GM12878 (cell line): ENCODE results near the gene CPSF6. TPM values are rescaled to one million over a fixed set of nuclear protein-coding genes. Genes with fewer than 3 reads are reported as not detected.
"Not testable (repeated sequence)": the region's sequence is repeated elsewhere in the genome, so short reads cannot be mapped to it uniquely, and the experiment has no call there.

Experiments
- ATAC-seq: fragments of 200-7000 bp; cut with Tn5 transposase; 3 replicates; pipeline ENCODE4 v1.9.1; 2020; ENCODE audit warnings: mild to moderate bottlenecking, moderate library complexity
- BruUV-seq: library from RNA; stranded (reverse); fragments of 400-500 nt; replicated peaks from 2 replicates; lab custom pipeline; 2021; lab: Mats Ljungman, UMichigan
- CTCF ChIA-PET: fragments of 300-600 bp; sonication (Branson Sonifier 250); formaldehyde crosslinking; extraction: SDS; loops from one replicate; lab custom pipeline; 2021; ENCODE audit warnings: inconsistent platforms; lab: Yijun Ruan, JAX
- POLR2A ChIA-PET: fragments of 350-600 bp; formaldehyde crosslinking; extraction: SDS; loops from one replicate; lab custom pipeline; 2021; ENCODE audit warnings: inconsistent platforms; lab: Charles Lee
- RAD21 ChIA-PET: fragments of 300-600 bp; sonication (Branson Sonifier 250); formaldehyde crosslinking; loops from one replicate; lab custom pipeline; 2023; ENCODE audit warnings: antibody characterized with exemption; ENCODE audit not compliant: unreplicated experiment; lab: Charles Lee
- SMC1A ChIA-PET: fragments of 300-600 bp; sonication (Branson Sonifier 250); formaldehyde crosslinking; loops from one replicate; lab custom pipeline; 2023; ENCODE audit not compliant: unreplicated experiment, uncharacterized antibody; lab: Charles Lee
- DNase-seq: peaks from one replicate; pipeline ENCODE4 v3.0.0-alpha.2; 2011; ENCODE audit warnings: low read depth, low spot score
- FAIRE-seq: peaks from 3 replicates; lab custom pipeline; 2011; peaks lifted over from hg19 to GRCh38; lab: Jason Lieb, UNC
- H2AFZ ChIP-seq: 2 replicates; pipeline ENCODE4 v1.6.0; 2011; ENCODE audit warnings: low read depth, low read length, control low read depth; ENCODE audit not compliant: control insufficient read depth
- H3K27ac ChIP-seq: 2 replicates; pipeline ENCODE4 v1.5.1; 2011; ENCODE audit warnings: control low read depth; ENCODE audit not compliant: control insufficient read depth, insufficient read depth
- H3K27me3 ChIP-seq, 2 experiments: replicated peaks in 1 of 2; 2 replicates each; pipeline versions ENCODE4 v1.6.0 to v1.6.1; 2011; ENCODE audit warnings: low read length in 1 of 2; ENCODE audit not compliant: control insufficient read depth in 2 of 2, insufficient read depth in 2 of 2
- H3K36me3 ChIP-seq, 2 experiments: 2 replicates each; pipeline ENCODE4 v1.5.1; 2011; ENCODE audit warnings: low read length in 1 of 2; ENCODE audit not compliant: control insufficient read depth in 2 of 2, insufficient read depth in 2 of 2
- H3K4me1 ChIP-seq: 2 replicates; pipeline ENCODE4 v1.6.1; 2011; ENCODE audit warnings: mild to moderate bottlenecking, low read length, moderate library complexity, mixed read lengths; ENCODE audit not compliant: control insufficient read depth, insufficient read depth
- H3K4me2 ChIP-seq: 2 replicates; pipeline ENCODE4 v1.6.0; 2011; ENCODE audit warnings: control low read depth; ENCODE audit not compliant: control insufficient read depth, insufficient read depth
- H3K4me3 ChIP-seq: fragments of 200-600 bp; sonication (generic); 2 replicates; pipeline ENCODE4 v1.5.1; 2016
- H3K79me2 ChIP-seq: 2 replicates; pipeline ENCODE4 v1.6.0; 2011; ENCODE audit warnings: low read length; ENCODE audit not compliant: control insufficient read depth, insufficient read depth
- H3K9ac ChIP-seq: 2 replicates; pipeline ENCODE4 v1.8.0; 2011; ENCODE audit warnings: low read length, control low read depth, mixed read lengths; ENCODE audit not compliant: control insufficient read depth, insufficient read depth
- H3K9me3 ChIP-seq: replicated peaks from 3 replicates; pipeline ENCODE4 v1.5.1; 2011; ENCODE audit warnings: mild to moderate bottlenecking, low read length; ENCODE audit not compliant: control insufficient read depth, insufficient read depth
- H4K20me1 ChIP-seq: 2 replicates; pipeline ENCODE4 v1.6.0; 2011; ENCODE audit not compliant: control insufficient read depth, insufficient read depth
- BMI1 ChIP-seq: fragments of 450-650 bp; IDR thresholded peaks from 2 replicates; pipeline ENCODE4 v1.6.1; 2016; ENCODE audit warnings: mild to moderate bottlenecking, moderate library complexity, borderline replicate concordance
- CHD2 ChIP-seq: IDR thresholded peaks from 2 replicates; pipeline ENCODE4 v1.6.1; 2011; ENCODE audit warnings: low read depth, low read length, improper control_type of control experiment, borderline replicate concordance
- FOXM1 ChIP-seq: IDR thresholded peaks from 2 replicates; pipeline ENCODE4 v1.6.1; 2012; ENCODE audit warnings: low read depth, mild to moderate bottlenecking, inconsistent platforms, low read length, moderate library complexity
- JUNB ChIP-seq: IDR thresholded peaks from 2 replicates; pipeline ENCODE4 v1.6.1; 2016; ENCODE audit warnings: antibody characterized with exemption, mild to moderate bottlenecking
- WGBS: methylation state at CpG from one replicate; pipeline ENCODE4 v1.1.6; 2016; ENCODE audit warnings: low lambda C conversion rate; ENCODE audit not compliant: insufficient replicate concordance, insufficient coverage; ENCODE audit errors: missing lambda C conversion rate; 5-methylcytosine and 5-hydroxymethylcytosine counted together
- in situ Hi-C: fragments of 300-500 bp; cut with MboI; formaldehyde crosslinking; loops from 9 replicates; pipeline ENCODE4 v1.14.3; 2018; ENCODE audit warnings: mixed read lengths
- intact Hi-C: fragments of 100-400 bp; cut with micrococcal nuclease; formaldehyde crosslinking; loops from one replicate; pipeline ENCODE4 v1.14.2; 2022; ENCODE audit not compliant: unreplicated experiment
- polyA plus RNA-seq, 11 experiments: library from polyadenylated mRNA; depleted of rRNA in 4 of 11; unstranded in 6 of 11; stranded (reverse) in 5 of 11; fragments of >200 nt; fragmentation: Nextera tagmentation in 4 of 11; fragmentation: Illumina TruSeq in 1 of 11; extraction: Ambion mirVana in 4 of 11; extraction: Trizol in 1 of 11; gene quantifications; 1 replicate in 1 of 11; 2 replicates in 10 of 11; pipeline versions ENCODE4 v1.2.1 to v1.2.3, GENCODE V29; 2011 to 2016; ENCODE audit warnings: inconsistent platforms in 2 of 11, missing spikeins in 2 of 11, low read depth in 1 of 11
- total RNA-seq, 4 experiments: library from RNA; depleted of rRNA in 3 of 4; stranded (reverse); fragments of >200 nt in 3 of 4; fragmentation: Illumina TruSeq in 1 of 4; extraction: Trizol in 1 of 4; gene quantifications; 2 replicates each; pipeline versions ENCODE4 v1.2.1 to v1.2.3, GENCODE V29; 2013 to 2021
- TF ChIP-seq, protein P1 (sequence below): fragments of 450-650 bp; IDR thresholded peaks from 2 replicates; pipeline ENCODE4 v1.6.1; 2017; ENCODE audit warnings: antibody characterized with exemption, mild to moderate bottlenecking, moderate library complexity

Gene CPSF6
- total and polyA plus RNA-seq, 10 of the 15 experiments (the other 5 are each of a cell fraction or from before 2014, with no cell fraction given), result 40.9 to 150 (median 79.1) TPM

DNA sequence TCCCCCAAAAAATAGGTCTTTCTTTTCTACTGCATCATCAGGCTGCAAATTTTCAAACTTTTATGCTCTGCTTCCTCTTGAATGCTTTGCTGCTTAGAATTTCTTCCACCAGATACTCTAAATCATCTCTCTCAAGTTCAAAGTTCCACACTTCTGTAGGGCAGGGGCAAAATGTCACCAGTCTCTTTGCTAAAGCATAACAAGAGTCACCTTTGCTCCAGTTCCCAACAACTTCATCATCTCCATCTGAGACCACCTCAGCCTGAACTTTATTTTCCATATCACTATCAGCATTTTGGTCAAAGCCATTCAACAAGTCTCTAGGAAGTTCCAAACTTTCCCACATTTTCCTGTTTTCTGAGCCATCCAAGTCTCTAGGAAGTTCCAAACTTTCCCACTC lies 77.4 kb downstream of the CPSF6 start:
- ATAC-seq, intact Hi-C loops, H2AFZ ChIP-seq, H3K27ac ChIP-seq, H3K4me3 ChIP-seq, DNase-seq, BruUV-seq, H3K79me2 ChIP-seq, H4K20me1 ChIP-seq, H3K4me1 ChIP-seq, CTCF ChIA-PET, H3K9me3 ChIP-seq, H3K36me3 ChIP-seq, RAD21 ChIA-PET, H3K9ac ChIP-seq, FAIRE-seq, SMC1A ChIA-PET, H3K27me3 ChIP-seq, H3K4me2 ChIP-seq, POLR2A ChIA-PET, in situ Hi-C loops: not testable (repeated sequence)

DNA sequence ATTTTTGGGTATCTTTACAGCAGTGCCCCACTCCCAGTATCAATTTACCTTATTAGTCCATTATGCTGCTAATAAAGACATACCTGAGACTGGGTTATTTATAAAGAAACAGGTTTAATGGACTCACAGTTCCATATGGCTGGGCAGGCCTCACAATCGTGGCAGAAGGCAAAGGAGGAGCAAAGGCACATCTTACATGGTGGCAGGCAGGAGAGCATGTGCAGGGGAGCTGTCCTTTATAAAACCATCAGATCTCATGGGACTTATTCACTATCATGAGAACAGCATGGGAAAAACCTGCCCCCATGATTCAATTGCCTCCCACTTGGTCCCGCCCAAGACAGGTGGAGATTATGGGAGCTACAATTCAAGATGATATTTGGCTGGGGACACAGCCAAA lies 77.9 kb downstream of the CPSF6 start:
- H3K4me1 ChIP-seq, BruUV-seq, H3K9me3 ChIP-seq, H3K27ac ChIP-seq, H3K4me3 ChIP-seq, H3K36me3 ChIP-seq, H3K27me3 ChIP-seq, intact Hi-C loops, H4K20me1 ChIP-seq, DNase-seq, in situ Hi-C loops, CTCF ChIA-PET, H3K4me2 ChIP-seq, H3K9ac ChIP-seq, SMC1A ChIA-PET, ATAC-seq, FAIRE-seq, H3K79me2 ChIP-seq, POLR2A ChIA-PET, H2AFZ ChIP-seq, RAD21 ChIA-PET: not testable (repeated sequence)
- WGBS, result 3% methylated on average over 2 of the region's 2 CpGs

DNA sequence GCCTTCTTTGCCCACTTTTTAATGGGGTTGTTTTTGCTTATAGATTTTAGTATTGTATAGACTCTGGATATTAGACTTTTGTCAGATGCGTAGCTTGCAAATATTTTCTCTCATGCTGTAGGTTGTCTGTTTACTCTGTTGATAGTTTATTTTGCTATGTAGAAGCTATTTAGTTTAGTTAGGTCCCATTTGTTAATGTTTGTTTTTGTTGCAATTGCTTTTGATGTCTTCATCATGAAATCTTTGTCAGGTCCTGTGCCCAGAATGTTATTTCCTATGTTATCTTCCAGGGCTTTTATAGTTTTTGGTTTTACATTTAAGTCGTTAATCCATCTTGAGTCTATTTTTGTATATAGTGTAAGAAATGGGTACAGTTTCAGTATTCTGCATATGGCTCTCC lies 78.9 kb downstream of the CPSF6 start:
- ChIA-PET RAD21 (no interaction called here), CTCF (no interaction called here), SMC1A (no interaction called here), POLR2A (no interaction called here)
- 70% methylated on average over 2 of the region's 2 CpGs for WGBS
- in situ Hi-C loops (no loop called here), intact Hi-C loops (no loop called here)
- no peaks in the 10 kb centered on the region for H3K4me1 ChIP-seq
- no peak overlapping the region for H3K4me3 ChIP-seq
- no peak for DNase-seq
- BruUV-seq, result no TSS peak
- no peak overlapping the region for H3K4me2 ChIP-seq
- no peaks in the 10 kb centered on the region for H3K79me2 ChIP-seq
- H3K27me3 ChIP-seq, result no peaks in the 10 kb centered on the region
- ATAC-seq, result no peak
- no peak overlapping the region for H3K9ac ChIP-seq
- H3K36me3 ChIP-seq, result no peaks in the 10 kb centered on the region
- H4K20me1 ChIP-seq, result no peaks in the 10 kb centered on the region
- FAIRE-seq, result no peak
- H3K27ac ChIP-seq, result no peak overlapping the region
- no peaks in the 10 kb centered on the region for H3K9me3 ChIP-seq
- no peak overlapping the region for H2AFZ ChIP-seq
- TF ChIP-seq, protein P1, sequence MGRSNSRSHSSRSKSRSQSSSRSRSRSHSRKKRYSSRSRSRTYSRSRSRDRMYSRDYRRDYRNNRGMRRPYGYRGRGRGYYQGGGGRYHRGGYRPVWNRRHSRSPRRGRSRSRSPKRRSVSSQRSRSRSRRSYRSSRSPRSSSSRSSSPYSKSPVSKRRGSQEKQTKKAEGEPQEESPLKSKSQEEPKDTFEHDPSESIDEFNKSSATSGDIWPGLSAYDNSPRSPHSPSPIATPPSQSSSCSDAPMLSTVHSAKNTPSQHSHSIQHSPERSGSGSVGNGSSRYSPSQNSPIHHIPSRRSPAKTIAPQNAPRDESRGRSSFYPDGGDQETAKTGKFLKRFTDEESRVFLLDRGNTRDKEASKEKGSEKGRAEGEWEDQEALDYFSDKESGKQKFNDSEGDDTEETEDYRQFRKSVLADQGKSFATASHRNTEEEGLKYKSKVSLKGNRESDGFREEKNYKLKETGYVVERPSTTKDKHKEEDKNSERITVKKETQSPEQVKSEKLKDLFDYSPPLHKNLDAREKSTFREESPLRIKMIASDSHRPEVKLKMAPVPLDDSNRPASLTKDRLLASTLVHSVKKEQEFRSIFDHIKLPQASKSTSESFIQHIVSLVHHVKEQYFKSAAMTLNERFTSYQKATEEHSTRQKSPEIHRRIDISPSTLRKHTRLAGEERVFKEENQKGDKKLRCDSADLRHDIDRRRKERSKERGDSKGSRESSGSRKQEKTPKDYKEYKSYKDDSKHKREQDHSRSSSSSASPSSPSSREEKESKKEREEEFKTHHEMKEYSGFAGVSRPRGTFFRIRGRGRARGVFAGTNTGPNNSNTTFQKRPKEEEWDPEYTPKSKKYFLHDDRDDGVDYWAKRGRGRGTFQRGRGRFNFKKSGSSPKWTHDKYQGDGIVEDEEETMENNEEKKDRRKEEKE, result no peak
- TF ChIP-seq CHD2 (no peak), JUNB (no peak), BMI1 (no peak), FOXM1 (no peak)
